ENCODE data around the gene RFX8.
"Not testable (repeated sequence)": the region's sequence is repeated elsewhere in the genome, so short reads cannot be mapped to it uniquely, and the experiment has no call there.

The RFX8 gene

DNA sequence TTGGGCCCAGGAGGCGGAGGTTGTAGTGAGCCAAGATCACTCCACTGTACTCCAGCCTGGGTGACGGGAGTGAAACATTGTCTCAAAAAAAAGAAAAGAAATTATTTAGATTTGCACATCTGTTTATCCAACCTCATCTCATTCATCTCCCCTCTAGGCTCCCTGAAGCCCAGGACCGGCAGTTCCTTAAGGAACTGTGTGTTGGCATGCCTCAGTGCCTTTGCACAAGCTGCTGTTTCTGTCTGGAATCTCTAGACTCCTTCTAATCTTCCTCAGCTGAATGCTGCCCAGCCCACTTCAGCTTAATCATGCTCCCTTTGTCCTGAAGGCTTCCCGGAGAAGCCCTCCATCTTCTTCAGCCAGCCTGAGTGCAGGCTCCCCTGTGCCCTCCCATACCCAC lies 10.9 kb upstream of the RFX8 start:
- DNase-seq = no peak

DNA sequence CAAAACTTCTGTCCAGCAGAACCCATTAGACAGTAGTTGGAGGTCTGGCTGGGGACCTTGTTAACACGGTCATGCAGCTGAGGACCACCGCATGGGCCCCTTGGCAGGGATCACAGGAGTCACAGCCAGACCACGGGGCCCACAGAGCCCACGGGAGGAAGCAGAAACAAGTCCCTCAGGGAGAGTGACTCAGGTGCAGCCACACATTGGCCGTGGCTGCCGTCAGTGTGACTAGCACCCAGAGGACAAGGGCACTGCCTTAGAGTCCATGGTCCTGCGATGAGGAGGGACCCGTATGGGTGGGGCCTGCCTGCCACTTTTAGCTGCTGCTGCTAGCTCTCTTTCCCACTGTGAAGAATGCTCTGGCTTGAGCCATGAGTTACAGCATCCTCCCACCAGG lies 5.9 kb upstream of the RFX8 start:
- no peak for DNase-seq

DNA sequence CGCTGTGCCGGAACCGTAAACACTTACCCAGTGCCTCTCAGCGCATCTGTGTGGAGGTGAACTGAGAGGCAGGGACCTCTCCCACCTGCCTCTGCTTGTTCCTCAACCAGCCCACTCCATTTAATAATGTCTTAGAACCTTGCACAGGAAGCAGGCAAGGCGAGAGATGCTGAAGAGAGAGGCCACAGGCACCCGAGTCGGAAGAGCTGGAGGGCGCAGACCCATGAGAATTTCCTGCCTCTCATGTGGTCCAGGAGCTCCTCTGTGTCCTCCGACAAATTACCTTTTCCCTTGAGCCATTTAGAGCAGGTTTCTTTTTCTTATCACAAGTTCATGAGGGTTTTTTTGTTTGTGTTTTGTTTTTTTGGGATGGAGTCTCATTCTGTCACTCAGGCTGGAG lies 4.9 kb upstream of the RFX8 start:
- no peak for DNase-seq

GRCh38 chr2:101479328-101479727 lies 4.4 kb upstream of the RFX8 start:
- no peak for DNase-seq

DNA sequence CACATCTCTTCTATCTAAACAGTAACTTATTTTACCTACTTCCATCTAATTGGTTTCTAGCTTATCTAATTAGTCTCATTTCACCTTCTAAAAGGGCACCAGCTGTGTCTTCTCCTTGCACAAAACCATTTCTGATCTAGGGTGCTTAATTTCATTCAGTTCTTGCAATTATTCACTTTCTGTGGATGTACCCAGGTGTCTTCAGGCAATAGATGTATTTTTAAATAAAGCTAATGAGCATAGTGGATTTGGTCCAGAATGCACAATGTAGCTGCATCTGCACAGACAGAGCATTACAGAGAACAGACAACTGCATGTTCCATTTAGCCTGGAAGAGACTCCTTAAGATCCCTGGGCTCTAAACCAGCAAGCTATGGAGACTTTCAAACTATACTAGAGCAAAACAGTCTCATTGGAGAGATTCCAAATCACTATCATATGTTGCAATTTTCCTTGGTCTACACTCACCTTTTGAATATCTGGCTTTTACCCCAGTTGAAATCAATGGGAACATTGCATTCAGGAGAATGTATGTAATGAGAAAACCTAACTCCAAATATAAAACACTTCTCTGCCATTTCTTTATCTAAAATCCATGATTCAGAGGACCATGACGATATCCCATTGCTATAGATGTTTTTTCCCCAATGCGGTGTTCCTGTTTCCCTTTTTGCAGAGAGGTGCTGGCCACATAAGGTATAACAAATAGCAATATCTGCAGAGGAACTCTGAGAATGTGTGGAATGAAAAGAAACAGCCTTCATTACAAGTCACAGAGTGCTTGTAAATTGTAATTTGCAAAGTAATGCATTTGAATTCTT lies 3.5 kb upstream of the RFX8 start:
- DNase-seq = no peak

DNA sequence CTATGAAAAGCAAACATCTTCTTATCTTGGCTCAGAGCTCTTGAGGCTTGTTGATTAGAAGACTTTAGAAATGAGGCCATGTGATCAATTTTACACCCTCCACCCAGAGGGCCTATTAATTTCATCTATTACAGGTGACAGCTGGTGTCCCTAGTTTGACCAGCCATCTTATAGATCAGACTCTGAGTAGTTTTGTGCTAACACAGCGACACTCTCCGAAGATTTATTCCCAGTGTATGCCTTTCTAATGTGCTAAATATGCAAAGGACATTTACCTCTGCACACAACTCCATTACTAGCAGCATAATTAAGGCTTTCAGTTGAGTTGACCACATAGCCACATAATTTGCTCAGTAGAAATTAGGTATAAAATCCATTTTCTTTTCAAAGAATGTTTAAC lies 2.6 kb upstream of the RFX8 start:
- no peak for DNase-seq

- no peak for DNase-seq
Measured at GRCh38 chr2:101476605-101477208, 1.8 kb upstream of the RFX8 start.

DNA sequence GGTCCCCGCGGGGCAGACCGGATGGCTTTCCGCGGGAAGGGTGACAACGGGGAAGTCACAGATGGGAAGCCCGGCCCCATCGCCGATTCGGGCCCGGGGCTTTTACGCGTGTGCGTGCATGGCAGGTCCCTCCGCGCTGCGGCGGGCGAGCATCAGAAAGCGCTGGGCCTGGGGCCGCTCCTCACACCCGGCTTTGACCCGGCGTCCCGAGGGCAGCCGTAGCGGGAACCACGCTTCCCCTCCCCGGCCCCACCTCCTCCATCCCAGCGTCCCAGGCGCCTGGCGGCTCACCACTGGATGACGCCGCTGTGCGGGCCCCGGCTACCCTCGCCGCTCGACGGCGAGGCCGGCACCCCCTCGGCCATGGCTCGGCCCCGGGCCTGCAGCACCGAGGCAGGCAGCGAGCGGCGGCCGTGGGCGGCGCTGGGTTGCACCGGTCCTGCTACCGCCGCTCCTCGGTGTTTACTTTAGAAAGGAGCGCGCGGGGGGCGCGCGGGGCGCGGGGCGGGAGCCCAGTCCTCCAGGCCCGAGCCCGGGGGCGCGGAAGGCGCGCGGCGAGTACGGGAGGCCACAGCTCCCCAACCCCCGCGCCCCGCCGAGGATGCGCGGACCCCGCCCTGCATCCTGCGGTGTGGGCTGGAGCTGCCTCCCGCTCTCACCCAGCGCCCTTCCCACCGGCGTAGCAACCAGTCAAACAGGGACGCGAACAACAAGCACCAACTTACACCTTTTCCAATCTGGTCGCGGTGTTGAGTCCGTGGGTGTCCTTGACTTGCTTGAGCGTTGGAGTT lies 806 bp downstream of the RFX8 start:
- DNase-seq = no peak

GRCh38 chr2:101473591-101473910 lies 1.4 kb downstream of the RFX8 start:
- no peak for DNase-seq

- DNase-seq = no peak
Measured at GRCh38 chr2:101469863-101470262, 5.0 kb downstream of the RFX8 start.

- DNase-seq = no peak
Measured at GRCh38 chr2:101467306-101467705, 7.6 kb downstream of the RFX8 start.

GRCh38 chr2:101466426-101466825 lies 8.5 kb downstream of the RFX8 start:
- DNase-seq = no peak

- DNase-seq = no peak
Measured at GRCh38 chr2:101464841-101465240, 10.1 kb downstream of the RFX8 start.

- DNase-seq = no peak
Measured at GRCh38 chr2:101463911-101464641, 10.8 kb downstream of the RFX8 start.

GRCh38 chr2:101463421-101463820 lies 11.5 kb downstream of the RFX8 start:
- DNase-seq = no peak

GRCh38 chr2:101461381-101461780 lies 13.5 kb downstream of the RFX8 start:
- no peak for DNase-seq

- DNase-seq = not testable (repeated sequence)
Measured at GRCh38 chr2:101454408-101454807, 20.5 kb downstream of the RFX8 start.

DNA sequence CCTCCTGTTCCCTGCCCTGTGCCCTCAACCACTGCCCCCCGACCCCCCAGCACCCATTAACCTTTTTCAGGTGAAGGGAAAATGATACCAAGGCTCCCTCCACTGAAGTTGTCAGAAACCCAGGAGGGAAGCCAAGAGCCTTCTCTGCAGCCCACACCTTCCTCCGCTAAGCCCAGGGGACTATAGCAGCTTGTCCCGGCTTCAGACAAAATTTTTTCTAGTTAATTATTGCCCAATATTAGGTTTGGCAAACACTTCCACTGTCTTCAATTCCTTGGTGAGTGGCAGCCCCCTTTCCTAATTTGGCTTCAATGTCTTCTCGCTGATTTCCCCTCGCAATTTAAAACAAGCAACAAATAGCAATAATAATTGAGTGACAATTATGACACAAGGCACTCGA lies 23.9 kb downstream of the RFX8 start:
- DNase-seq = no peak

DNA sequence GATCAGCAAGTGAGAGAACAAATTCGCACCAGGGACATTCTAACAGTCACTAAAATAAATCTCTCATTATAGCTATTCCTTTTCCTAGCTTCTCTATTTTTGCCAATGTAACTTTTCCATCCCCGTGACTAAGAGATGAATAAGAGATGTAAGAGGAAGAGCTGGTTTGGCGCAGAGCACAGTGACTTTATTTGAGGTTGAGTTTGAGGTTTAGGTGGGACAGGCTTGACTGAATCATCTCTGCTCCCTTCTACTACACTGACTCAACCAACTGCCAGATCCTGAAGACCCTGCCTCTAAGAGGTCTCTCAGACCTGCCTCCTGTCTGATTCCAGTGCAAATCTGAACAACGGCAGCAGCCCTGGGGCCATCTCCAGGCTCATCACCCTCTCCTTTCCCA lies 28.0 kb downstream of the RFX8 start:
- DNase-seq = no peak

- DNase-seq = no peak
Measured at GRCh38 chr2:101442667-101443061, 32.2 kb downstream of the RFX8 start.

DNA sequence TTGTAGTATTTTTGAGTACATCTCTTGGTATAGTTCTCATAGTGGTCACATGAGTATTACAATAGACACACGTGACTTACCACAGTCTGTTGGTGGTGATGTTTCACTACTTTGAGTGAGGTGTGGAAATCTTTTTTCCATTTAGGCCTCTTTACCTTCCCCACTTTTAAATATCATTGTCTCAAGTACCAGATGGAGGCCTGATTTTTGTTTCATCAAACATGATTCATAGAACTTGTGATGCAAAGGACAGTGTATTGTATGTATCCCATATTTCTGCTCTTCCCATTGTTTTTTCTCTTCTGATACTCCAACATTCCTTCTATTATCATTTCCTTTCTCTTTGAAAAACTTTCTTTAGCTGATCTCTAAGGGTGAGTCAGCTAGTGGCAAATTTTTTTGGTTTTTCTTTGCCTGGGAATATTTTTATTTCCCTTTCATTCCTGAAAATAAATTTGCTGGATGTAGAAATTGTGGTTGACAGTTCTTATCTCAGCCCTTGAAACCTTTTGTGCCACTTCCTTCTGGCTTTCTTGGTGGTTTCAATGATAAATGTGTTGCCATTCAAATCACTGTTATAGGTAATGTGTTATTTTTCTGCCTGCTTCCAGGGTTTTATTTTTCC lies 32.8 kb downstream of the RFX8 start:
- no peak for DNase-seq

GRCh38 chr2:101440127-101440738 lies 34.7 kb downstream of the RFX8 start:
- DNase-seq = no peak

DNA sequence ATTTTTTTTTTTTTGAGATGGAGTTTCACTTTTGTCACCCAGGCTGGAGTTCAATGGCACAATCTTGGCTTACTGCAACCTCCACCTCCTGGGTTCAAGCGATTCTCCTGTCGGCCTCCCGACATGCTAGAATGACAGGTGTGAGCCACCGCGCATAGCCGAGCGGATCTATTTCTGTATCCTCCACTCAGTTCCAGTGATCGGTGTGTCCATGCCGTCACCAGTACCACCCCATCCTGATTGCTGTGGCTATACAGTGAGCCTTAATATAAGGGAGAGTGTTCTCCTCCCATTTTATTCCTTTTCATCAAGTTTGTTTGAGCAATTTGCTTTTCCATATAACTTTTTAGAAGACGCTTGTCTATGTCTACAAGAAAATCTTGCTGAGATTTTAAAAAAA lies 35.2 kb downstream of the RFX8 start:
- no peak for DNase-seq

Measured in NCI-H2227 treated with DMSO at 0.1 percent for 48 hours (cell line).